HepG2 (cell line): ENCODE measurements around the gene NPBWR2. TPM values are rescaled to one million over a fixed set of nuclear protein-coding genes. Genes with fewer than 3 reads are reported as not detected.

Source experiments
- KLF12 ChIP-seq: sonication (generic); formaldehyde crosslinking; IDR thresholded peaks from 2 replicates; pipeline ENCODE4 v1.4.0; 2020; ENCODE audit warnings: missing genetic modification reagents, borderline replicate concordance
- NFE2 ChIP-seq: sonication (generic); formaldehyde crosslinking; IDR thresholded peaks from 2 replicates; pipeline ENCODE4 v1.4.0; 2020; ENCODE audit warnings: missing genetic modification reagents
- SAFB2 ChIP-seq: sonication (generic); formaldehyde crosslinking; IDR thresholded peaks from 2 replicates; pipeline ENCODE4 v1.5.1; 2020; ENCODE audit warnings: missing genetic modification reagents, low read depth, mild to moderate bottlenecking, borderline replicate concordance
- ZFAT ChIP-seq: sonication (generic); formaldehyde crosslinking; conservative IDR thresholded peaks from 2 replicates; pipeline ENCODE4 v1.8.1; 2023; ENCODE audit warnings: missing genetic modification reagents, inconsistent platforms
- ZNF33B ChIP-seq: sonication (generic); formaldehyde crosslinking; IDR thresholded peaks from 2 replicates; pipeline ENCODE4 v1.5.1; 2020; ENCODE audit warnings: mild to moderate bottlenecking, missing genetic modification reagents
- ZNF550 ChIP-seq: sonication (generic); formaldehyde crosslinking; IDR thresholded peaks from 2 replicates; pipeline ENCODE4 v1.4.0; 2020; ENCODE audit warnings: mild to moderate bottlenecking, missing genetic modification reagents, borderline replicate concordance
- ZNF569 ChIP-seq: sonication (generic); formaldehyde crosslinking; IDR thresholded peaks from 2 replicates; pipeline ENCODE4 v1.5.0; 2020; ENCODE audit warnings: mild to moderate bottlenecking, missing genetic modification reagents, moderate library complexity, borderline replicate concordance
- polyA plus RNA-seq, 8 experiments: library from polyadenylated mRNA; depleted of rRNA in 3 of 8; stranded (reverse) in 7 of 8; unstranded in 1 of 8; fragments of >200 nt; fragmentation: Illumina TruSeq in 4 of 8; extraction: Trizol in 4 of 8; gene quantifications; 2 replicates each; pipeline versions ENCODE4 v1.2.1 to v1.2.3, GENCODE V29; 2011 to 2016; ENCODE audit warnings: low read depth in 4 of 8, missing spikeins in 1 of 8, mixed read lengths in 1 of 8; ENCODE audit not compliant: insufficient read depth in 1 of 8
- total RNA-seq, 5 experiments: library from RNA; depleted of rRNA; stranded (reverse); fragments of >200 nt; fragmentation: Illumina TruSeq; extraction: Trizol; gene quantifications; 2 replicates each; pipeline ENCODE4 v1.2.3, GENCODE V29; 2016; ENCODE audit warnings: low read depth in 1 of 5
- TF ChIP-seq, protein P1 (sequence below): sonication (generic); formaldehyde crosslinking; IDR thresholded peaks from 2 replicates; pipeline ENCODE4 v1.5.0; 2020; ENCODE audit warnings: mild to moderate bottlenecking, missing genetic modification reagents, borderline replicate concordance
- TF ChIP-seq, protein P2 (sequence below): sonication (generic); formaldehyde crosslinking; IDR thresholded peaks from 2 replicates; pipeline ENCODE4 v1.5.1; 2020; ENCODE audit warnings: missing genetic modification reagents, mild to moderate bottlenecking, borderline replicate concordance
- TF ChIP-seq, protein P3 (sequence below): fragments of 450-650 bp; IDR thresholded peaks from 2 replicates; pipeline ENCODE4 v1.6.1; 2017; ENCODE audit warnings: mild to moderate bottlenecking
- TF ChIP-seq, protein P4 (sequence below): sonication (generic); formaldehyde crosslinking; IDR thresholded peaks from 2 replicates; pipeline ENCODE4 v1.4.0; 2020; ENCODE audit warnings: missing genetic modification reagents

NPBWR2 gene
- total and polyA plus RNA-seq, 2 of the 13 experiments (the other 11 are each of a cell fraction or from before 2014, with no cell fraction given) = not detected

DNA sequence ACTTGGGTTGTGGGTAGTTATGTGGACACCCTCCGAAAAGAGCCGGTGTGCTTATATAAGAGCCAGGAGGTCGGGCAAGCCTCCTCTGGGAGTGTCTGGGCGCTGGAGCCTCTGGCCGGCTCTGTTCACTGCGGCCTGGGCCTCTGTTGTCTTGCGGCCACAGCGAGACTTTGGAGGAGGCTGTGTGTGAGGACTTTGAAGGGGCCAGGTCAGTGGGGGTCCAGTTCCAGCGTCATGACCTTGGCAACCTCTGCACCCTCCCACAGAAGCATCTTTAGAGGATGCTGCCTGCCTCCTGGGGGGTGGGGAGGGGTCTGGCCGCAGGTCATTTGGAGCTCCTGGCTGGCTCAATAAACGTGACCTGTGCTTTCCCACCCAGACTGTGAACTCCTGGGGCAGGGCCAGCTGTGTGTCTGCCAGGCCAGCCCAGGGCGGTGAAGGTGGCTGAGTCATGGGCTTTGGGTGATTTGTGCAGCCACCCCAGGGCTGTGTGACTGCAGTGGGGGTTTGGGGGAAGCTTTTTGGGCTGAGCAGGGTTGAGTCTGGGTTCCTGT, 43.1 kb downstream of the NPBWR2 start (continued):
- TF ChIP-seq, protein P1, sequence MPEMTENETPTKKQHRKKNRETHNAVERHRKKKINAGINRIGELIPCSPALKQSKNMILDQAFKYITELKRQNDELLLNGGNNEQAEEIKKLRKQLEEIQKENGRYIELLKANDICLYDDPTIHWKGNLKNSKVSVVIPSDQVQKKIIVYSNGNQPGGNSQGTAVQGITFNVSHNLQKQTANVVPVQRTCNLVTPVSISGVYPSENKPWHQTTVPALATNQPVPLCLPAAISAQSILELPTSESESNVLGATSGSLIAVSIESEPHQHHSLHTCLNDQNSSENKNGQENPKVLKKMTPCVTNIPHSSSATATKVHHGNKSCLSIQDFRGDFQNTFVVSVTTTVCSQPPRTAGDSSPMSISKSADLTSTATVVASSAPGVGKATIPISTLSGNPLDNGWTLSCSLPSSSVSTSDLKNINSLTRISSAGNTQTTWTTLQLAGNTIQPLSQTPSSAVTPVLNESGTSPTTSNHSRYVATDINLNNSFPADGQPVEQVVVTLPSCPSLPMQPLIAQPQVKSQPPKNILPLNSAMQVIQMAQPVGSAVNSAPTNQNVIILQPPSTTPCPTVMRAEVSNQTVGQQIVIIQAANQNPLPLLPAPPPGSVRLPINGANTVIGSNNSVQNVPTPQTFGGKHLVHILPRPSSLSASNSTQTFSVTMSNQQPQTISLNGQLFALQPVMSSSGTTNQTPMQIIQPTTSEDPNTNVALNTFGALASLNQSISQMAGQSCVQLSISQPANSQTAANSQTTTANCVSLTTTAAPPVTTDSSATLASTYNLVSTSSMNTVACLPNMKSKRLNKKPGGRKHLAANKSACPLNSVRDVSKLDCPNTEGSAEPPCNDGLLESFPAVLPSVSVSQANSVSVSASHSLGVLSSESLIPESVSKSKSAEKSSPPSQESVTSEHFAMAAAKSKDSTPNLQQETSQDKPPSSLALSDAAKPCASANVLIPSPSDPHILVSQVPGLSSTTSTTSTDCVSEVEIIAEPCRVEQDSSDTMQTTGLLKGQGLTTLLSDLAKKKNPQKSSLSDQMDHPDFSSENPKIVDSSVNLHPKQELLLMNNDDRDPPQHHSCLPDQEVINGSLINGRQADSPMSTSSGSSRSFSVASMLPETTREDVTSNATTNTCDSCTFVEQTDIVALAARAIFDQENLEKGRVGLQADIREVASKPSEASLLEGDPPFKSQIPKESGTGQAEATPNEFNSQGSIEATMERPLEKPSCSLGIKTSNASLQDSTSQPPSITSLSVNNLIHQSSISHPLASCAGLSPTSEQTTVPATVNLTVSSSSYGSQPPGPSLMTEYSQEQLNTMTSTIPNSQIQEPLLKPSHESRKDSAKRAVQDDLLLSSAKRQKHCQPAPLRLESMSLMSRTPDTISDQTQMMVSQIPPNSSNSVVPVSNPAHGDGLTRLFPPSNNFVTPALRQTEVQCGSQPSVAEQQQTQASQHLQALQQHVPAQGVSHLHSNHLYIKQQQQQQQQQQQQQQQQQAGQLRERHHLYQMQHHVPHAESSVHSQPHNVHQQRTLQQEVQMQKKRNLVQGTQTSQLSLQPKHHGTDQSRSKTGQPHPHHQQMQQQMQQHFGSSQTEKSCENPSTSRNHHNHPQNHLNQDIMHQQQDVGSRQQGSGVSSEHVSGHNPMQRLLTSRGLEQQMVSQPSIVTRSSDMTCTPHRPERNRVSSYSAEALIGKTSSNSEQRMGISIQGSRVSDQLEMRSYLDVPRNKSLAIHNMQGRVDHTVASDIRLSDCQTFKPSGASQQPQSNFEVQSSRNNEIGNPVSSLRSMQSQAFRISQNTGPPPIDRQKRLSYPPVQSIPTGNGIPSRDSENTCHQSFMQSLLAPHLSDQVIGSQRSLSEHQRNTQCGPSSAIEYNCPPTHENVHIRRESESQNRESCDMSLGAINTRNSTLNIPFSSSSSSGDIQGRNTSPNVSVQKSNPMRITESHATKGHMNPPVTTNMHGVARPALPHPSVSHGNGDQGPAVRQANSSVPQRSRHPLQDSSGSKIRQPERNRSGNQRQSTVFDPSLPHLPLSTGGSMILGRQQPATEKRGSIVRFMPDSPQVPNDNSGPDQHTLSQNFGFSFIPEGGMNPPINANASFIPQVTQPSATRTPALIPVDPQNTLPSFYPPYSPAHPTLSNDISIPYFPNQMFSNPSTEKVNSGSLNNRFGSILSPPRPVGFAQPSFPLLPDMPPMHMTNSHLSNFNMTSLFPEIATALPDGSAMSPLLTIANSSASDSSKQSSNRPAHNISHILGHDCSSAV (CRISPR knock-in tag) = 0 out of 2 replicates have a peak, but pooled peaks have one; percentile 53
- TF ChIP-seq, protein P2, sequence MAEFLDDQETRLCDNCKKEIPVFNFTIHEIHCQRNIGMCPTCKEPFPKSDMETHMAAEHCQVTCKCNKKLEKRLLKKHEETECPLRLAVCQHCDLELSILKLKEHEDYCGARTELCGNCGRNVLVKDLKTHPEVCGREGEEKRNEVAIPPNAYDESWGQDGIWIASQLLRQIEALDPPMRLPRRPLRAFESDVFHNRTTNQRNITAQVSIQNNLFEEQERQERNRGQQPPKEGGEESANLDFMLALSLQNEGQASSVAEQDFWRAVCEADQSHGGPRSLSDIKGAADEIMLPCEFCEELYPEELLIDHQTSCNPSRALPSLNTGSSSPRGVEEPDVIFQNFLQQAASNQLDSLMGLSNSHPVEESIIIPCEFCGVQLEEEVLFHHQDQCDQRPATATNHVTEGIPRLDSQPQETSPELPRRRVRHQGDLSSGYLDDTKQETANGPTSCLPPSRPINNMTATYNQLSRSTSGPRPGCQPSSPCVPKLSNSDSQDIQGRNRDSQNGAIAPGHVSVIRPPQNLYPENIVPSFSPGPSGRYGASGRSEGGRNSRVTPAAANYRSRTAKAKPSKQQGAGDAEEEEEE = peak; percentile 61; the same call in 1 of the 2 replicates
- TF ChIP-seq ZNF569 (CRISPR knock-in tag) = 0 out of 2 replicates have a peak, but pooled peaks have one; percentile 30
- TF ChIP-seq KLF12 (CRISPR knock-in tag) = peak; percentile 41; the same call in 1 of the 2 replicates
- TF ChIP-seq NFE2 (CRISPR knock-in tag) = peak; percentile 21; the same call in 1 of the 2 replicates
- no peak for TF ChIP-seq ZNF33B (CRISPR knock-in tag)
- TF ChIP-seq, protein P3, sequence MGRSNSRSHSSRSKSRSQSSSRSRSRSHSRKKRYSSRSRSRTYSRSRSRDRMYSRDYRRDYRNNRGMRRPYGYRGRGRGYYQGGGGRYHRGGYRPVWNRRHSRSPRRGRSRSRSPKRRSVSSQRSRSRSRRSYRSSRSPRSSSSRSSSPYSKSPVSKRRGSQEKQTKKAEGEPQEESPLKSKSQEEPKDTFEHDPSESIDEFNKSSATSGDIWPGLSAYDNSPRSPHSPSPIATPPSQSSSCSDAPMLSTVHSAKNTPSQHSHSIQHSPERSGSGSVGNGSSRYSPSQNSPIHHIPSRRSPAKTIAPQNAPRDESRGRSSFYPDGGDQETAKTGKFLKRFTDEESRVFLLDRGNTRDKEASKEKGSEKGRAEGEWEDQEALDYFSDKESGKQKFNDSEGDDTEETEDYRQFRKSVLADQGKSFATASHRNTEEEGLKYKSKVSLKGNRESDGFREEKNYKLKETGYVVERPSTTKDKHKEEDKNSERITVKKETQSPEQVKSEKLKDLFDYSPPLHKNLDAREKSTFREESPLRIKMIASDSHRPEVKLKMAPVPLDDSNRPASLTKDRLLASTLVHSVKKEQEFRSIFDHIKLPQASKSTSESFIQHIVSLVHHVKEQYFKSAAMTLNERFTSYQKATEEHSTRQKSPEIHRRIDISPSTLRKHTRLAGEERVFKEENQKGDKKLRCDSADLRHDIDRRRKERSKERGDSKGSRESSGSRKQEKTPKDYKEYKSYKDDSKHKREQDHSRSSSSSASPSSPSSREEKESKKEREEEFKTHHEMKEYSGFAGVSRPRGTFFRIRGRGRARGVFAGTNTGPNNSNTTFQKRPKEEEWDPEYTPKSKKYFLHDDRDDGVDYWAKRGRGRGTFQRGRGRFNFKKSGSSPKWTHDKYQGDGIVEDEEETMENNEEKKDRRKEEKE = no peak
- TF ChIP-seq SAFB2 (CRISPR knock-in tag) = no peak; the same call in 1 of the 2 replicates
- no peak for TF ChIP-seq ZFAT (CRISPR knock-in tag)
- TF ChIP-seq ZNF550 (CRISPR knock-in tag) = no peak
- TF ChIP-seq, protein P4, sequence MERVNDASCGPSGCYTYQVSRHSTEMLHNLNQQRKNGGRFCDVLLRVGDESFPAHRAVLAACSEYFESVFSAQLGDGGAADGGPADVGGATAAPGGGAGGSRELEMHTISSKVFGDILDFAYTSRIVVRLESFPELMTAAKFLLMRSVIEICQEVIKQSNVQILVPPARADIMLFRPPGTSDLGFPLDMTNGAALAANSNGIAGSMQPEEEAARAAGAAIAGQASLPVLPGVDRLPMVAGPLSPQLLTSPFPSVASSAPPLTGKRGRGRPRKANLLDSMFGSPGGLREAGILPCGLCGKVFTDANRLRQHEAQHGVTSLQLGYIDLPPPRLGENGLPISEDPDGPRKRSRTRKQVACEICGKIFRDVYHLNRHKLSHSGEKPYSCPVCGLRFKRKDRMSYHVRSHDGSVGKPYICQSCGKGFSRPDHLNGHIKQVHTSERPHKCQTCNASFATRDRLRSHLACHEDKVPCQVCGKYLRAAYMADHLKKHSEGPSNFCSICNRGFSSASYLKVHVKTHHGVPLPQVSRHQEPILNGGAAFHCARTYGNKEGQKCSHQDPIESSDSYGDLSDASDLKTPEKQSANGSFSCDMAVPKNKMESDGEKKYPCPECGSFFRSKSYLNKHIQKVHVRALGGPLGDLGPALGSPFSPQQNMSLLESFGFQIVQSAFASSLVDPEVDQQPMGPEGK (CRISPR knock-in tag) = peak; percentile 80
